Measurements from ENCODE around the gene SCN3B. TPM values are rescaled to one million over a fixed set of nuclear protein-coding genes. Genes with fewer than 3 reads are reported as not detected.

The SCN3B gene
- total and polyA plus RNA-seq, 8 donors = 0.15 to 2.2 (median 0.38) TPM; not detected in 3

DNA sequence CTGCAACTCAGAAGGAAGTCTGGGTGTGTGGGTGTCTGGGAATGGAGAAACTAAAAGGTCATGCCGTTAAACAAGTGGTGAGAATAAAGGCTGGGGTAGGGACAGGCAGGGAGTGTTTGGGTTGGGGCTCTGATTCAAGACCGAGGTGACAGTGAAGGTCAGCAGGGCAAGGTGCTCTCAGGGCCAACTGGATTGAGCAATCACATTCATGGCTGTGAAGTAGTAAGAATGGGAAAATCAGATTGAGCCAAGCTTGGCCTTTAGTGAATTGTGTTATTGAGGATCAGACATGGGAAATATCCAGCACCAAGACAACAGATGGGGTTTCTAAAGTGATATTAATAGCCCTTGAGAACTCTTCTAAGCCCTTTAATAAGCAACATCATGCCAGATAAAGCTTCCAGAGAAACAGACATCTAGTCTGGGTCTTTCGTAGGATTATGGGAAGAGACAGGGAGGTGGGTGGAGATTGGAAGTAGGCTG is 24.3 kb downstream of the SCN3B start:
- Histone ChIP-seq H3K4me1 (peaks cover 0 to 13% (median 0%) of the 10 kb centered on the region in 4 donors), H3K9me3 (no peaks in the 10 kb centered on the region), H3K36me3 (peaks cover 0 to 13% (median 7%) of the 10 kb centered on the region in 4 donors), H3K27ac (peak overlapping the region in 1 of 5 donors; percentile 60), H3K4me3 (no peak overlapping the region), H3K27me3 (no peaks in the 10 kb centered on the region)
- no peak for DNase-seq
- 46 to 60% (median 51%) methylated on average over 3 of the region's 3 CpGs for WGBS, 5 donors
- intact Hi-C loops (cut with DNase I; ENCODE audit: low total_unique reads) = no loop called here
- TF ChIP-seq POLR2AphosphoS5 (IDR thresholded peaks at IDR 0.05) (no peak), EP300 (IDR thresholded peaks at IDR 0.05) (no peak), POLR2A (IDR thresholded peaks at IDR 0.05) (no peak)
- TF ChIP-seq, protein P1, sequence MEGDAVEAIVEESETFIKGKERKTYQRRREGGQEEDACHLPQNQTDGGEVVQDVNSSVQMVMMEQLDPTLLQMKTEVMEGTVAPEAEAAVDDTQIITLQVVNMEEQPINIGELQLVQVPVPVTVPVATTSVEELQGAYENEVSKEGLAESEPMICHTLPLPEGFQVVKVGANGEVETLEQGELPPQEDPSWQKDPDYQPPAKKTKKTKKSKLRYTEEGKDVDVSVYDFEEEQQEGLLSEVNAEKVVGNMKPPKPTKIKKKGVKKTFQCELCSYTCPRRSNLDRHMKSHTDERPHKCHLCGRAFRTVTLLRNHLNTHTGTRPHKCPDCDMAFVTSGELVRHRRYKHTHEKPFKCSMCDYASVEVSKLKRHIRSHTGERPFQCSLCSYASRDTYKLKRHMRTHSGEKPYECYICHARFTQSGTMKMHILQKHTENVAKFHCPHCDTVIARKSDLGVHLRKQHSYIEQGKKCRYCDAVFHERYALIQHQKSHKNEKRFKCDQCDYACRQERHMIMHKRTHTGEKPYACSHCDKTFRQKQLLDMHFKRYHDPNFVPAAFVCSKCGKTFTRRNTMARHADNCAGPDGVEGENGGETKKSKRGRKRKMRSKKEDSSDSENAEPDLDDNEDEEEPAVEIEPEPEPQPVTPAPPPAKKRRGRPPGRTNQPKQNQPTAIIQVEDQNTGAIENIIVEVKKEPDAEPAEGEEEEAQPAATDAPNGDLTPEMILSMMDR (IDR thresholded peaks at IDR 0.05) = no peak

DNA sequence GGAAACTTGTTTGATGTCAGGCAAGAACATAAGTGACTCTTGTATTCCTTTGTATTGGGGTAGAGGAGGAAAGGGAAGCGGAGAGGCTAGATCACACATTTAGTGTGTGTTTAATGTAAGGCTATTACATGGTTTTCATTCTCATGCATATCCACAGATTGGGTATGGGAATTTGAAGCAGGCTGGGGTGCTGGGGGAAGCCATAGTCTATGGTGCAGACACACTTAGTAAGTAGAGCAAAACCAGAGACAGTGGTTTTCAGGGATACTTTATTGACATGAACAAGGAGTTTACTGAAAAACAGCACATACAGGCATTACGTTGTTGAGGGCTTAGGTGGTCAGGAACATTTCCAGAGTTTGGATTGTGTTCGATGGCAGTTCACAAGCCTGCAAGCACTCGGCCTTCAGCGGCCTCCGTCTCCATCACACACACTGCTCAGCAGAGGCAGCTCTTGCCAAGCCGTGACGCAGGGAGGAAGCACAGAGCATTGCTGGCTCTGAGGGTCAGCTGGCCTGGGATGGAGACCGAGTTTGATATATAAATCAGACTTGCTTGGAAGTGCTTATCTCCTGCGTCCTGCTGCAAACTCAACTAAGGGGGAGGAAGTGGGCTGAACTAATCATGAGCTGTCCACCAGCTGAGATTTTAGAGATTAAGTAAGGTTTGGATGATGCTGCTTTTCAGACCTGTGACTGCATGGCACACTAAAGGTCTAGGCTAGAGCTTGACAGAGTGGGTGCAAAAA is 25.3 kb downstream of the SCN3B start:
- intact Hi-C loops (cut with DNase I; ENCODE audit: low total_unique reads) = no loop called here
- Histone ChIP-seq H3K9me3 (no peaks in the 10 kb centered on the region), H3K4me1 (peaks cover 0 to 13% (median 0%) of the 10 kb centered on the region in 4 donors), H3K36me3 (peaks cover 3 to 20% (median 14%) of the 10 kb centered on the region in 4 donors), H3K27ac (peak overlapping the region in 2 of 5 donors; percentile 13 to 60), H3K27me3 (no peaks in the 10 kb centered on the region), H3K4me3 (no peak overlapping the region)
- no peak for TF ChIP-seq EP300 (IDR thresholded peaks at IDR 0.05)
- TF ChIP-seq, protein P1 (IDR thresholded peaks at IDR 0.05) = no peak
- TF ChIP-seq POLR2AphosphoS5 (IDR thresholded peaks at IDR 0.05) = no peak
- TF ChIP-seq POLR2A (IDR thresholded peaks at IDR 0.05) = no peak
- 18 to 56% (median 33%) methylated on average over 6 to 10 of the region's 10 CpGs for WGBS, 5 donors
- DNase-seq = peak; percentile 32 to 85

DNA sequence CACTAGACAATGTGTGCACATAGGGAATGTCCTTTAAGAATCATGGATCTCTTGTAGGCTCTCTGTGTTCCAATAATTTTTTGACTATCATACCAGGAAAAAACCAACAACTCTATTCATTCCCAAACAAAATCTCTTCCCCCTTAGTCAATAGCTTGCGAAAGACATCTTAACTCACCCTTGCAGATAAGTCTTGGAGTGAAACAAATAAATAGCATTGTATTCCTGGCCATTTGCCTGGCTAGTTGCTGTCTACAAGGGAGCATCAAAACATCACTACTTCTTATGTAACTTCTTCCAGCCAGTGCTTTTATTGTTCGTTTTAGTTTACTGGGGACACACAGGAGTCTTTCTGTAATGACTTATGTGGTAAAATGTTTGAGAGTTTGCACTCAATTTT is 29.4 kb downstream of the SCN3B start:
- H3K27me3 ChIP-seq = no peaks in the 10 kb centered on the region
- peaks cover 0 to 12% (median 0%) of the 10 kb centered on the region in 4 donors for H3K4me1 ChIP-seq
- no peak for DNase-seq
- H3K9me3 ChIP-seq = no peaks in the 10 kb centered on the region
- no peak overlapping the region for H3K4me3 ChIP-seq
- H3K36me3 ChIP-seq = peaks cover 6 to 59% (median 47%) of the 10 kb centered on the region in 4 donors
- TF ChIP-seq POLR2AphosphoS5 (IDR thresholded peaks at IDR 0.05) (no peak), POLR2A (IDR thresholded peaks at IDR 0.05) (no peak), EP300 (IDR thresholded peaks at IDR 0.05) (no peak)
- TF ChIP-seq, protein P1 (IDR thresholded peaks at IDR 0.05) = no peak
- intact Hi-C loops (cut with DNase I; ENCODE audit: low total_unique reads) = no loop called here
- 81 to 95% (median 87%) methylated on average over 2 of the region's 2 CpGs for WGBS, 5 donors
- H3K27ac ChIP-seq = no peak overlapping the region

DNA sequence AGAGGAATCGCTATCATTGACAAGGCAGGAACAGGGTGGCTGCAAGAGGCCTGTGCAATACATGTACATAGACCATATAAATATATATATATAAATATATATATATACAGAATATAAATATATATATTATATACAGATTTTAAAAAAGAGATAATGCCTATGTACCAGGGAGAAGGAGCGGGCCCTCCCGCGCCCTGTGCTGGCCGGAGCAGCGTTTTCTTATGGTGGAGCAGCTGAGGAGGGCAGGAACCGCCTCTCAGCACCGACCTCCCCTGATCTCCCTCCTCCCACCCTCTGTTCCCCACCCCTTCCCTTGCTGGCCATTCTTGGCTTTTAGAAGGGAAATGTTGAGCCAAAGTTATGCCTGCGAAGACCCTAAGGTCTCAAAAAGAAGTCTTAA is 31.8 kb downstream of the SCN3B start:
- 91 to 94% (median 94%) methylated on average over 9 of the region's 9 CpGs for WGBS, 5 donors
- Histone ChIP-seq H3K4me3 (no peak overlapping the region), H3K4me1 (no peaks in the 10 kb centered on the region), H3K36me3 (peaks cover 21 to 83% (median 71%) of the 10 kb centered on the region in 4 donors), H3K27me3 (no peaks in the 10 kb centered on the region), H3K9me3 (no peaks in the 10 kb centered on the region), H3K27ac (no peak overlapping the region)
- intact Hi-C loops (cut with DNase I; ENCODE audit: low total_unique reads) = no loop called here
- no peak for TF ChIP-seq EP300 (IDR thresholded peaks at IDR 0.05)
- TF ChIP-seq POLR2A (IDR thresholded peaks at IDR 0.05) = no peak
- no peak for DNase-seq

Data from stomach (tissue), 9 donors.